Heart right ventricle (tissue), 16 donors: Measurements from ENCODE around the gene AGBL1. TPM values are rescaled to one million over a fixed set of nuclear protein-coding genes. Genes with fewer than 3 reads are reported as not detected.

Experiments
- ATAC-seq, 8 donors: fragments of 200-7000 bp; cut with Tn5 transposase; one replicate each; pipeline ENCODE4 v1.9.1; 2020; ENCODE audit warnings: mild to moderate bottlenecking in 8 of 8, moderate library complexity in 8 of 8, moderate number of reproducible peaks in 1 of 8
- DNase-seq, 2 donors: peaks; one replicate each; pipeline ENCODE4 v3.0.0-alpha.2; 2020
- H3K27ac ChIP-seq, 10 donors: fragments of 200-600 bp; sonication (generic) in 2 of 10; one replicate each; pipeline versions ENCODE4 v1.5.0 to v1.8.0; 2020 to 2022; ENCODE audit warnings: mild to moderate bottlenecking in 3 of 10
- H3K27me3 ChIP-seq, 7 donors: fragments of 200-600 bp; one replicate each; pipeline ENCODE4 v1.8.0; 2021 to 2022; ENCODE audit warnings: mild to moderate bottlenecking in 2 of 7
- H3K36me3 ChIP-seq, 9 donors: fragments of 200-600 bp; sonication (generic) in 1 of 9; one replicate each; pipeline versions ENCODE4 v1.5.0 to v1.8.0; 2020 to 2022; ENCODE audit warnings: mild to moderate bottlenecking in 2 of 9
- H3K4me1 ChIP-seq, 9 donors: fragments of 200-600 bp; sonication (generic) in 1 of 9; one replicate each; pipeline versions ENCODE4 v1.5.0 to v1.8.0; 2020 to 2022; ENCODE audit warnings: mild to moderate bottlenecking in 4 of 9
- H3K4me3 ChIP-seq, 10 donors: fragments of 200-600 bp; sonication (generic) in 2 of 10; one replicate each; pipeline versions ENCODE4 v1.5.0 to v1.8.0; 2020 to 2022; ENCODE audit warnings: mild to moderate bottlenecking in 7 of 10, moderate library complexity in 2 of 10
- H3K9me3 ChIP-seq, 11 donors: fragments of 200-600 bp in 10 of 11; sonication (generic) in 2 of 11; one replicate each; pipeline versions ENCODE4 v1.5.0 to v1.8.0; 2013 to 2022; ENCODE audit warnings: mild to moderate bottlenecking in 2 of 11, control low read depth in 1 of 11, moderate library complexity in 1 of 11
- WGBS, 2 donors: extraction: QIAGEN DNeasy Blood & Tissue Kit; methylation state at CpG; one replicate each; pipeline ENCODE4 v1.1.7; 2013; ENCODE audit warnings: inconsistent platforms in 1 of 2; 5-methylcytosine and 5-hydroxymethylcytosine counted together
- intact Hi-C, 10 donors: fragments of 100-400 bp; cut with DNase I; formaldehyde crosslinking; loops; one replicate each; pipeline versions ENCODE4 v1.11.1 to v1.14.2; 2022
- polyA plus RNA-seq, 2 donors: library from polyadenylated mRNA; stranded (reverse); fragments of 200-250 nt; gene quantifications; one replicate each; pipeline ENCODE4 v1.2.3, GENCODE V29; 2013
- total RNA-seq, 10 donors: library from RNA; stranded (reverse); fragmentation: NEBNext Ultra II Directional in 3 of 10; extraction: Animal tissue kit (Norgen Biotek cat#: 25700) in 3 of 10; gene quantifications; one replicate each; pipeline versions ENCODE4 v1.2.1 to v1.2.4, GENCODE V29; 2021 to 2023
- TF ChIP-seq, protein P1 (sequence below), 9 donors: fragments of 200-600 bp; sonication (generic) in 2 of 9; IDR thresholded peaks; one replicate each; pipeline versions ENCODE4 v1.5.0 to v1.8.0; 2021 to 2022; ENCODE audit warnings: antibody characterized with exemption in 9 of 9, mild to moderate bottlenecking in 5 of 9, moderate library complexity in 1 of 9
- donor health status: Arrhythmogenic right ventricular cardiomyopathy.
- donor health status: ischemic (EF 13 %, LVEDD 7.1; RV severe dilation, severe dysfunction).
- donor health status: healthy with polysubstance abuse.
- donor health status: DM: no; HTN: yes; CAD: no.
- donor health status: DM: no; HTN: no; CAD: no.
- donor health status: ischemic (EF 25% LVEDD 6.9; RV normal size, moderate dysfunction).
- donor health status: ischemic (EF 25% LVEDD 5.7; RV mildly dilated, moderate dysfunction).
- donor health status: healthy.
- donor health status: DM: yes; HTN: yes; CAD: no.
- donor health status: Ischemic cardiomyopathy.
- donor health status: ischemic (EF 35%, LVEDD 5.7; RV mildly dilated, moderate dysfunction).
- donor health status: nonischemic (EF 11% LVEDD 7.7; RV severe dilation, severe dysfunction).
- donor health status: DM: yes; HTN: yes; CAD: no.
- donor health status: PGD.
- donor health status: ischemic (EF 29% LVEDD 5.4; RV normal size, mild dysfunction).
- donor health status: nonischemic (EF 23%, LVEDD 6.1; RV moderate dilation, normal function).

Gene AGBL1
- total and polyA plus RNA-seq, 12 donors, result 0.02 to 0.13 (median 0.09) TPM; not detected in 7

GRCh38 chr15:86550075-86550474 is 470.4 kb downstream of the AGBL1 start:
- Histone ChIP-seq H3K4me3 (no peak overlapping the region), H3K36me3 (no peaks in the 10 kb centered on the region), H3K4me1 (peaks cover 0 to 2% (median 0%) of the 10 kb centered on the region in 9 donors), H3K9me3 (peaks cover 0 to 16% (median 0%) of the 10 kb centered on the region in 11 donors), H3K27ac (no peak overlapping the region), H3K27me3 (no peaks in the 10 kb centered on the region)
- WGBS, 2 donors, result 67 to 82% methylated on average over 1 of the region's 1 CpG
- DNase-seq (no peak), ATAC-seq (no peak)
- intact Hi-C loops, result no loop called here
- TF ChIP-seq, protein P1, sequence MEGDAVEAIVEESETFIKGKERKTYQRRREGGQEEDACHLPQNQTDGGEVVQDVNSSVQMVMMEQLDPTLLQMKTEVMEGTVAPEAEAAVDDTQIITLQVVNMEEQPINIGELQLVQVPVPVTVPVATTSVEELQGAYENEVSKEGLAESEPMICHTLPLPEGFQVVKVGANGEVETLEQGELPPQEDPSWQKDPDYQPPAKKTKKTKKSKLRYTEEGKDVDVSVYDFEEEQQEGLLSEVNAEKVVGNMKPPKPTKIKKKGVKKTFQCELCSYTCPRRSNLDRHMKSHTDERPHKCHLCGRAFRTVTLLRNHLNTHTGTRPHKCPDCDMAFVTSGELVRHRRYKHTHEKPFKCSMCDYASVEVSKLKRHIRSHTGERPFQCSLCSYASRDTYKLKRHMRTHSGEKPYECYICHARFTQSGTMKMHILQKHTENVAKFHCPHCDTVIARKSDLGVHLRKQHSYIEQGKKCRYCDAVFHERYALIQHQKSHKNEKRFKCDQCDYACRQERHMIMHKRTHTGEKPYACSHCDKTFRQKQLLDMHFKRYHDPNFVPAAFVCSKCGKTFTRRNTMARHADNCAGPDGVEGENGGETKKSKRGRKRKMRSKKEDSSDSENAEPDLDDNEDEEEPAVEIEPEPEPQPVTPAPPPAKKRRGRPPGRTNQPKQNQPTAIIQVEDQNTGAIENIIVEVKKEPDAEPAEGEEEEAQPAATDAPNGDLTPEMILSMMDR (IDR thresholded peaks at IDR 0.05), result no peak

- no peak for DNase-seq
- intact Hi-C loops, result no loop called here
- Histone ChIP-seq H3K36me3 (no peaks in the 10 kb centered on the region), H3K4me3 (no peak overlapping the region), H3K27me3 (no peaks in the 10 kb centered on the region), H3K4me1 (peaks cover 0 to 8% (median 0%) of the 10 kb centered on the region in 9 donors), H3K9me3 (peaks cover 0 to 16% (median 0%) of the 10 kb centered on the region in 11 donors), H3K27ac (no peak overlapping the region)
- TF ChIP-seq, protein P1 (IDR thresholded peaks at IDR 0.05), result no peak
- ATAC-seq, result no peak
- 57 to 64% methylated on average over 1 of the region's 1 CpG for WGBS, 2 donors
These were observed 473.4 kb downstream of the AGBL1 start for GRCh38 chr15:86553108-86553507.

- Histone ChIP-seq H3K36me3 (no peaks in the 10 kb centered on the region), H3K4me3 (no peak overlapping the region), H3K4me1 (peaks cover 0 to 8% (median 0%) of the 10 kb centered on the region in 9 donors), H3K27me3 (no peaks in the 10 kb centered on the region), H3K9me3 (peaks cover 0 to 16% (median 0%) of the 10 kb centered on the region in 11 donors), H3K27ac (no peak overlapping the region)
- WGBS, 2 donors, result 33 to 39% methylated on average over 2 of the region's 2 CpGs
- intact Hi-C loops, result no loop called here
- peak in 2 of 8 donors; percentile 45 to 51 for ATAC-seq
- DNase-seq, result no peak
- TF ChIP-seq, protein P1 (IDR thresholded peaks at IDR 0.05), result no peak
These were observed 475.4 kb downstream of the AGBL1 start for GRCh38 chr15:86555098-86555497.

- TF ChIP-seq, protein P1 (IDR thresholded peaks at IDR 0.05), result no peak
- no peak for DNase-seq
- H3K4me1 ChIP-seq, result peaks cover 0 to 8% (median 0%) of the 10 kb centered on the region in 9 donors
- H3K4me3 ChIP-seq, result no peak overlapping the region
- peaks cover 0 to 10% (median 0%) of the 10 kb centered on the region in 11 donors for H3K9me3 ChIP-seq
- no peaks in the 10 kb centered on the region for H3K27me3 ChIP-seq
- H3K36me3 ChIP-seq, result no peaks in the 10 kb centered on the region
- no peak overlapping the region for H3K27ac ChIP-seq
- intact Hi-C loops, result no loop called here
- no peak for ATAC-seq
- 43 to 71% methylated on average over 1 of the region's 1 CpG for WGBS, 2 donors
These were observed 476.3 kb downstream of the AGBL1 start for GRCh38 chr15:86555939-86556338.
